Ectodermal cell (in vitro differentiated cells): ENCODE results near the gene SULF2.

Experiments used
- H3K27ac ChIP-seq: 2 replicates; pipeline ENCODE4 v1.7.0; 2013; ENCODE audit warnings: mild to moderate bottlenecking, low read depth, low read length; ENCODE audit not compliant: insufficient read depth, poor library complexity, severe bottlenecking
- H3K27me3 ChIP-seq: 2 replicates; pipeline ENCODE4 v1.7.0; 2013; ENCODE audit warnings: mild to moderate bottlenecking, low read length; ENCODE audit not compliant: insufficient read depth, control insufficient read depth, poor library complexity, severe bottlenecking
- H3K36me3 ChIP-seq: one replicate; pipeline ENCODE4 v1.7.0; 2013; ENCODE audit warnings: low read length; ENCODE audit not compliant: control insufficient read depth, insufficient read depth
- H3K4me1 ChIP-seq: one replicate; pipeline ENCODE4 v1.7.0; 2013; ENCODE audit warnings: low read length; ENCODE audit not compliant: control insufficient read depth, insufficient read depth
- H3K4me3 ChIP-seq: 2 replicates; pipeline ENCODE4 v1.7.0; 2013; ENCODE audit warnings: low read depth, low read length, control low read depth; ENCODE audit not compliant: insufficient read depth
- H3K9me3 ChIP-seq: 2 replicates; pipeline ENCODE4 v1.7.0; 2013; ENCODE audit warnings: mild to moderate bottlenecking, low read length, moderate library complexity; ENCODE audit not compliant: control insufficient read depth
- WGBS, 2 experiments: methylation state at CpG; one replicate each; pipeline ENCODE4 v1.1.7; 2013; ENCODE audit warnings: missing lambda C conversion rate in 2 of 2; 5-methylcytosine and 5-hydroxymethylcytosine counted together

Gene SULF2

GRCh38 chr20:47676912-47677634, 108.2 kb downstream of the SULF2 start:
- H3K27ac ChIP-seq: no peak overlapping the region
- no peak overlapping the region for H3K4me3 ChIP-seq
- no peaks in the 10 kb centered on the region for H3K27me3 ChIP-seq
- H3K9me3 ChIP-seq: no peaks in the 10 kb centered on the region
- WGBS, 2 experiments: 92 to 93% methylated on average over 18 of the region's 18 CpGs
- H3K36me3 ChIP-seq: no peaks in the 10 kb centered on the region
- no peaks in the 10 kb centered on the region for H3K4me1 ChIP-seq

DNA sequence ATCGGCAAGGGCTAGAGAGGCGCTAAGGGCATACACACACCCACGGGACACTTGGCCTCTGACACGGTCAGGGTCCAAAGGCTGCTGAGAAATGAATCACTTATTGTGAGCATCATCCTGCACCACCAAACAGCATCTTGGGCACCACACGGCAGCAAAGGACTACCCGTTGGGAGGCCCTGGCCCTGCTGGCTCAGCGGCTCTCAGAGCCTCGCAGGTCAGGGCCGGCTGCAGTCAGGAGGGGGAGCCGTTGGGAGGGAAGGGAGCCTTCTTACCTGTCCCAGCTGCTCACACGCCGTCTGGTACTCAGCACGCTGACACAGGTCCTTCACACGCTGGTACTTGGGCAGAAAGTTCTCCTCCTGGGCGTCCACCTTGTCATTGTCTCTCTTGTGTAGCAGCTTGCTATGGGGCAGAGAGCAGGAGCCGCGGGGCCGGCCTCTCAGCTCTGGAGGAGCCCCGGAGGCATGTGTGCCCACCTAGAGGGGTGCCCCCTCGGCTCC, 109.0 kb downstream of the SULF2 start:
- no peaks in the 10 kb centered on the region for H3K36me3 ChIP-seq
- H3K27me3 ChIP-seq: no peaks in the 10 kb centered on the region

GRCh38 chr20:47675190-47676142, 109.8 kb downstream of the SULF2 start:
- Histone ChIP-seq H3K4me1 (no peaks in the 10 kb centered on the region), H3K4me3 (no peak overlapping the region), H3K27me3 (no peaks in the 10 kb centered on the region), H3K9me3 (no peaks in the 10 kb centered on the region), H3K36me3 (no peaks in the 10 kb centered on the region), H3K27ac (no peak overlapping the region)
- WGBS, 2 experiments: 82 to 86% methylated on average over 16 of the region's 16 CpGs

More for the DNA sequence above, 109.0 kb downstream of the SULF2 start:
- Histone ChIP-seq H3K27ac (no peak overlapping the region), H3K9me3 (no peaks in the 10 kb centered on the region), H3K4me1 (no peaks in the 10 kb centered on the region), H3K4me3 (no peak overlapping the region)
- 79 to 80% methylated on average over 20 of the region's 20 CpGs for WGBS, 2 experiments

DNA sequence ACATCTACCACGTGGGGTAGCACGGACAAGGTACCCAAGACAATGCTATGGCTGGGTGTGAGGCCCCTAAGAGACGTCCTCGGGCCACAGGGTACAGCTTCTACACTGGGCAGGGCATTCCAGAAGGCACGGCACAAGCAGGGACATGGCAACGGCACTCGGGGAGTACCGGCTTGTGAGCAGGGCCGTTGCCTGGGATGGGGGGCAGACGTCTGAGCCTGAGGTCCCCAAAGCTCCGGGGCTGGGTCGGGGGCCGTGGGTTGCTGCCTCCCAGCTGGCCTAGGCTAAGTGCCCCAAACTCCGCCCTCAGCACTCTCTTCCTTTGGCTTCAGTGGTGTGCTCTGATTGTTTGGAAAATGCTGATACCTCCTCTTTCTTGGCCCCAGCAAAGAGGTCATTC, 110.6 kb downstream of the SULF2 start:
- Histone ChIP-seq H3K27ac (no peak overlapping the region), H3K36me3 (no peaks in the 10 kb centered on the region), H3K4me3 (no peak overlapping the region), H3K9me3 (no peaks in the 10 kb centered on the region), H3K27me3 (no peaks in the 10 kb centered on the region), H3K4me1 (no peaks in the 10 kb centered on the region)
- WGBS, 2 experiments: 89 to 90% methylated on average over 14 of the region's 14 CpGs

DNA sequence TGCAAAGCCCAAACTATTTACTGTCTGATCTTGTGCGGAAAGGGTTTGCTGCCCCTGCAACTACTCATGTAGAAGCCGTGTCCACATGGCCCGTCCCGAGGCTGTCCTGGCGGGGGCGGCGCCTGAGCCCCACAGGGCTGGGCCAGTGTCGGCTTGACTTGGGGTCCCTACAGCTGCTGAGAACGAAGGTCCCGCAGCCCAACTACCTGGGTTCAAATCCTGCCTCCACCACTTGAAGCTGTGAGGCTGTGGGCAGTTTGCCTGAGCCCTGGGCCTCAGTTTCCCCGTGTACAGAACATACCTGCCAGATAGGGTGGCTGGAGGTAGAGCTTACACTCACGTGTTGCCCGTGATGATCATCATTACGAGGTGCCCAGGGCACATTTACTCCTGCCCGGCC, 111.1 kb downstream of the SULF2 start:
- Histone ChIP-seq H3K27ac (no peak overlapping the region), H3K9me3 (no peaks in the 10 kb centered on the region), H3K4me1 (no peaks in the 10 kb centered on the region), H3K36me3 (no peaks in the 10 kb centered on the region), H3K4me3 (no peak overlapping the region), H3K27me3 (no peaks in the 10 kb centered on the region)
- WGBS, 2 experiments: 94 to 97% methylated on average over 15 of the region's 15 CpGs

DNA sequence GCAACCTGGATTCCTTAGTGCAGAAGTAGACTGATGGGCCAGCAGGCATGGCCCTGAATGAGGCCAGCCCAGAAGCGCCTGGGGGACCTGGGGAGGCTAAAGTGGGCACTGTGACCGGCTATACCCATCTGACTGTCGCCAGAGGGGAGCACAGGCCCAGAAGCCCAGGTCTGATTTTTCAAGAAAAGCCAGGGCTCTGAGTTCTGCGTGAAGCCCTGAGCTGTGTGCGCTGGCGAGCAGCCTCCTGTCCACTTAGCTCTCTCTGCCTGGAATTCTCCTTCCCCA, 111.7 kb downstream of the SULF2 start:
- H3K27me3 ChIP-seq: no peaks in the 10 kb centered on the region
- no peak overlapping the region for H3K27ac ChIP-seq
- H3K9me3 ChIP-seq: no peaks in the 10 kb centered on the region
- no peaks in the 10 kb centered on the region for H3K36me3 ChIP-seq
- WGBS, 2 experiments: 94 to 95% methylated on average over 6 of the region's 6 CpGs
- H3K4me3 ChIP-seq: no peak overlapping the region
- no peaks in the 10 kb centered on the region for H3K4me1 ChIP-seq

DNA sequence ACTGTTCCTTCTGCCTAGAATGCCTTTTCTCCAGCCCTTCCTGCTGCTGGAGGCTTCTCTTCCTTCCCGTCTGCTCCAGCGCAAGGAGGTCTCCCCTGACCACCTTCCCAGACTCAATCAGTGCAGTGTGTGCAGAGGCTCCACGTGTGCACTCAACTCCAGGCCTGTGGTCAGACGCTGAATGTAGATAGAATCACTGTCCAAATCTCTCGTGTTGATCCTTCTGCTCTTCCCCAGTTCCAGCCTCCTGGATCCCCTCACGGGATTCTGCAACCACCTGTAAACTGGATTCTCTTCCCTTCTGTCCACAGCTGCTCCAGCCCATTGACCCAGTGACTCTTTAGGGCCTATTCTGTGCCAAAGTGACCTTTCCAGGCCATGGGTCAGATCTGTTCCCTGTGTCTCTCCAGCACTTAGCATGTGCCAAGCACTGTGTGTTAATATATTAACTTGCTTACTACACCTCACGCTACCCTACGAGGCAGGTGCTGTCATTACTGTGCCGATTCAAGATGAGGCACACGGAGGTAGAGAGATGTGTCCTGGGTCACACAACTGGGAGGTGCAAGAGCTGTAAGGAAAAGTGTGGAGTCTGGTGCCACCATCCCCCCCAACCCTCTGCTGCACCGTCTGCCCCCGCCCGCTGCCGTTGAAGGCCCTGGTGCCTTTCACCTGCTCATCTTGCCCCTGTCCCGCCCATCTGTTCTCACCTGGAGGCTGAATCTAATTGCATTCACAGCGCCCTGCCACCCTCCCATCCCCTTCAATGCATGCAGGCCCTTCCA, 112.2 kb downstream of the SULF2 start:
- Histone ChIP-seq H3K4me3 (no peak overlapping the region), H3K4me1 (no peaks in the 10 kb centered on the region), H3K27me3 (no peaks in the 10 kb centered on the region), H3K9me3 (no peaks in the 10 kb centered on the region), H3K27ac (no peak overlapping the region), H3K36me3 (no peaks in the 10 kb centered on the region)
- 95 to 96% methylated on average over 16 of the region's 16 CpGs for WGBS, 2 experiments

GRCh38 chr20:47672166-47672565, 113.1 kb downstream of the SULF2 start:
- Histone ChIP-seq H3K4me1 (no peaks in the 10 kb centered on the region), H3K36me3 (no peaks in the 10 kb centered on the region), H3K27me3 (no peaks in the 10 kb centered on the region), H3K9me3 (no peaks in the 10 kb centered on the region), H3K27ac (no peak overlapping the region), H3K4me3 (no peak overlapping the region)
- 92 to 94% methylated on average over 15 of the region's 15 CpGs for WGBS, 2 experiments

GRCh38 chr20:47670913-47671312, 114.4 kb downstream of the SULF2 start:
- 94 to 97% methylated on average over 10 of the region's 10 CpGs for WGBS, 2 experiments
- no peaks in the 10 kb centered on the region for H3K9me3 ChIP-seq
- H3K4me1 ChIP-seq: no peaks in the 10 kb centered on the region
- H3K4me3 ChIP-seq: no peak overlapping the region
- H3K27ac ChIP-seq: no peak overlapping the region
- no peaks in the 10 kb centered on the region for H3K27me3 ChIP-seq
- H3K36me3 ChIP-seq: no peaks in the 10 kb centered on the region
